H9 (cell line): ENCODE measurements around the gene C1QTNF2. TPM values are rescaled to one million over a fixed set of nuclear protein-coding genes. Genes with fewer than 3 reads are reported as not detected.

Experiments
- DNase-seq: peaks from one replicate; pipeline ENCODE4 v3.0.0-alpha.2; 2017
- H2AFZ ChIP-seq: one replicate; pipeline ENCODE4 v1.6.1; 2013; ENCODE audit warnings: mild to moderate bottlenecking, low read length, control low read depth, moderate library complexity
- H2AK5ac ChIP-seq: 2 replicates; pipeline ENCODE4 v1.6.1; 2013; ENCODE audit warnings: low read length, control low read depth, mixed read lengths; ENCODE audit not compliant: insufficient read length
- H2BK120ac ChIP-seq: one replicate; pipeline ENCODE4 v1.6.1; 2013; ENCODE audit warnings: low read depth, mild to moderate bottlenecking, low read length, control low read depth, inconsistent platforms; ENCODE audit not compliant: poor library complexity, severe bottlenecking
- H2BK12ac ChIP-seq: 2 replicates; pipeline ENCODE4 v1.6.1; 2013; ENCODE audit warnings: low read length, control low read depth, mixed read lengths, low read depth; ENCODE audit not compliant: insufficient read length
- H2BK15ac ChIP-seq: 2 replicates; pipeline ENCODE4 v1.6.1; 2013; ENCODE audit warnings: low read depth, low read length, control low read depth
- H2BK20ac ChIP-seq: one replicate; pipeline ENCODE4 v1.6.1; 2013; ENCODE audit warnings: low read depth, mild to moderate bottlenecking, low read length, control low read depth, inconsistent platforms; ENCODE audit not compliant: poor library complexity, severe bottlenecking
- H2BK5ac ChIP-seq: 2 replicates; pipeline ENCODE4 v1.6.1; 2013; ENCODE audit warnings: low read length, control low read depth, mixed read lengths; ENCODE audit not compliant: insufficient read length
- H3K14ac ChIP-seq: 2 replicates; pipeline ENCODE4 v1.6.1; 2013; ENCODE audit warnings: low read length, control low read depth; ENCODE audit not compliant: insufficient read depth
- H3K18ac ChIP-seq: 2 replicates; pipeline ENCODE4 v1.6.1; 2013; ENCODE audit warnings: low read depth, mild to moderate bottlenecking, mixed read lengths, low read length, control low read depth; ENCODE audit not compliant: insufficient read length
- H3K23ac ChIP-seq: 2 replicates; pipeline ENCODE4 v1.6.1; 2013; ENCODE audit warnings: low read length, control low read depth, mixed read lengths, low read depth; ENCODE audit not compliant: insufficient read length
- H3K23me2 ChIP-seq: 2 replicates; pipeline ENCODE4 v1.6.1; 2013; ENCODE audit warnings: low read depth, mild to moderate bottlenecking, mixed read lengths, low read length, control low read depth; ENCODE audit not compliant: insufficient read length, poor library complexity, severe bottlenecking
- H3K27ac ChIP-seq: 2 replicates; pipeline ENCODE4 v1.5.1; 2013; ENCODE audit warnings: low read length, control low read depth, mixed read lengths, low read depth; ENCODE audit not compliant: insufficient read length
- H3K27me3 ChIP-seq: 2 replicates; pipeline ENCODE4 v1.6.1; 2013; ENCODE audit warnings: low read length, control low read depth, inconsistent platforms; ENCODE audit not compliant: insufficient read depth
- H3K4ac ChIP-seq: 2 replicates; pipeline ENCODE4 v1.6.1; 2013; ENCODE audit warnings: low read depth, mild to moderate bottlenecking, control low read depth, inconsistent platforms, low read length, moderate library complexity
- H3K4me1 ChIP-seq: 2 replicates; pipeline ENCODE4 v1.6.1; 2013; ENCODE audit warnings: low read length, control low read depth, inconsistent platforms; ENCODE audit not compliant: insufficient read depth
- H3K4me2 ChIP-seq: 2 replicates; pipeline ENCODE4 v1.6.1; 2013; ENCODE audit warnings: low read length, control low read depth, mixed read lengths; ENCODE audit not compliant: insufficient read length, insufficient read depth
- H3K56ac ChIP-seq: 2 replicates; pipeline ENCODE4 v1.6.1; 2013; ENCODE audit warnings: low read depth, mild to moderate bottlenecking, mixed read lengths, low read length, control low read depth; ENCODE audit not compliant: insufficient read length
- H3K79me1 ChIP-seq: 2 replicates; pipeline ENCODE4 v1.6.1; 2013; ENCODE audit warnings: low read depth, mild to moderate bottlenecking, moderate library complexity, low read length, control low read depth, inconsistent platforms; ENCODE audit not compliant: insufficient read depth, poor library complexity, severe bottlenecking
- H3K79me2 ChIP-seq: 2 replicates; pipeline ENCODE4 v1.6.1; 2013; ENCODE audit warnings: low read length, control low read depth, inconsistent platforms; ENCODE audit not compliant: insufficient read depth
- H3K9ac ChIP-seq: 2 replicates; pipeline ENCODE4 v1.6.1; 2013; ENCODE audit warnings: low read length, control low read depth, mixed read lengths; ENCODE audit not compliant: insufficient read length; ENCODE audit errors: extremely low read depth
- H3K9me3 ChIP-seq: one replicate; pipeline ENCODE4 v1.6.1; 2013; ENCODE audit warnings: low read depth, low read length, inconsistent platforms; ENCODE audit not compliant: control insufficient read depth
- H3T11ph ChIP-seq: one replicate; pipeline ENCODE4 v1.6.1; 2013; ENCODE audit warnings: mild to moderate bottlenecking, low read length, control low read depth, inconsistent platforms
- H4K20me1 ChIP-seq: one replicate; pipeline ENCODE4 v1.6.1; 2013; ENCODE audit not compliant: control insufficient read depth, insufficient read length, insufficient read depth
- H4K5ac ChIP-seq: 2 replicates; pipeline ENCODE4 v1.6.1; 2013; ENCODE audit warnings: low read depth, mild to moderate bottlenecking, mixed read lengths, low read length, control low read depth; ENCODE audit not compliant: insufficient read length
- H4K8ac ChIP-seq: replicated peaks from 2 replicates; pipeline ENCODE4 v1.6.1; 2013; ENCODE audit warnings: low read length, control low read depth, mixed read lengths, low read depth; ENCODE audit not compliant: insufficient read length
- H4K91ac ChIP-seq: 2 replicates; pipeline ENCODE4 v1.6.1; 2013; ENCODE audit warnings: low read depth, mild to moderate bottlenecking, moderate library complexity, mixed read lengths, low read length, control low read depth; ENCODE audit not compliant: insufficient read length
- H3K27ac Mint-ChIP-seq, 3 experiments: 2 replicates in 2 of 3; 3 replicates in 1 of 3; pipeline ENCODE4 v1.8.0; 2020 to 2021; ENCODE audit warnings: mixed read lengths in 3 of 3, mild to moderate bottlenecking in 1 of 3, moderate library complexity in 1 of 3
- H3K27me3 Mint-ChIP-seq: 2 replicates; pipeline ENCODE4 v1.8.0; 2021; ENCODE audit warnings: low read depth, mild to moderate bottlenecking, moderate library complexity, mixed read lengths
- H3K36me3 Mint-ChIP-seq, 3 experiments: 2 replicates in 2 of 3; 3 replicates in 1 of 3; pipeline ENCODE4 v1.8.0; 2020 to 2021; ENCODE audit warnings: low read depth in 3 of 3, mixed read lengths in 3 of 3; ENCODE audit not compliant: insufficient read depth in 1 of 3
- H3K4me1 Mint-ChIP-seq, 2 experiments: 2 replicates each; pipeline ENCODE4 v1.8.0; 2020; ENCODE audit warnings: mixed read lengths in 2 of 2
- H3K4me3 Mint-ChIP-seq, 2 experiments: 2 replicates in 1 of 2; 3 replicates in 1 of 2; pipeline ENCODE4 v1.8.0; 2020 to 2021; ENCODE audit warnings: mild to moderate bottlenecking in 2 of 2, mixed read lengths in 2 of 2, moderate library complexity in 1 of 2
- H3K9me3 Mint-ChIP-seq, 2 experiments: 2 replicates in 1 of 2; 3 replicates in 1 of 2; pipeline ENCODE4 v1.8.0; 2020; ENCODE audit warnings: mild to moderate bottlenecking in 2 of 2, mixed read lengths in 2 of 2, moderate library complexity in 1 of 2
- WGBS: extraction: QIAGEN DNeasy Blood & Tissue Kit; methylation state at CpG from one replicate; pipeline ENCODE4 v1.1.7; 2013; ENCODE audit warnings: missing lambda C conversion rate, low lambda C conversion rate, mixed read lengths; ENCODE audit not compliant: insufficient read length; ENCODE audit errors: extremely low coverage; 5-methylcytosine and 5-hydroxymethylcytosine counted together
- total RNA-seq: library from RNA; stranded (reverse); gene quantifications from 2 replicates; pipeline ENCODE4 v1.2.1, GENCODE V29; 2021
- TF ChIP-seq, protein P1 (sequence below): fragments of 200-600 bp; sonication (generic); conservative IDR thresholded peaks from 3 replicates; pipeline ENCODE4 v1.8.0; 2021; ENCODE audit warnings: antibody characterized with exemption, mild to moderate bottlenecking

The C1QTNF2 gene
- total RNA-seq, 1 experiment from 2014 or later: 0.59 TPM

DNA sequence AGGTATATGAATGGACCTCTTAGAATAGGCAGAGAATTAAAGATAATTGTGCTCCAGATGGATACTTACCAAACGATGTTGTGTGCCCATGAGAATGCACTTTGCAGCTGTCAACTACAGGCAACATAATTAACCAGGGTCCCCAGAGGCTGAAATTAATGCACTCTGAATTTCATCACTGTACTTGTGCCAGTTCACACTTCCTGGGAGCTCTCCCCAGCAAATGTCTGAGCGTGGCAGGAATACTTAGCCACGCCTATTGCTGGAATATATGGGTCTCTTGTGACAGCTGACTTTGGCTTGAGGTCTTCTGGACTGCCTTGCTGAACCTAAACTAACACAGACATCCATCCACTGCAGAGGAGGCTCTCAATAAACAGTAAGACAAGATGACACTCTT is 11.9 kb upstream of the C1QTNF2 start:
- Histone ChIP-seq H4K91ac (no peak overlapping the region), H2BK12ac (no peak overlapping the region), H3K79me2 (no peaks in the 10 kb centered on the region), H3K9me3 (no peaks in the 10 kb centered on the region), H2BK15ac (no peak overlapping the region), H3K4me2 (no peak overlapping the region), H3K23me2 (no peaks in the 10 kb centered on the region), H3K9ac (no peak overlapping the region), H4K5ac (no peak overlapping the region), H2AFZ (no peak overlapping the region), H2AK5ac (no peak overlapping the region), H3K23ac (no peak overlapping the region), H4K8ac (no peak overlapping the region), H3K4me1 (no peaks in the 10 kb centered on the region), H3K79me1 (no peaks in the 10 kb centered on the region), H3T11ph (no peak overlapping the region), H2BK5ac (no peak overlapping the region), H3K14ac (no peak overlapping the region), H2BK20ac (no peak overlapping the region), H3K18ac (no peak overlapping the region), H3K27me3 (no peaks in the 10 kb centered on the region), H3K56ac (no peak overlapping the region), H2BK120ac (no peak overlapping the region), H3K4ac (no peak overlapping the region), H4K20me1 (no peaks in the 10 kb centered on the region), H3K27ac (no peak overlapping the region)
- Mint-ChIP-seq H3K9me3 (peaks cover 3% of the 10 kb centered on the region in 2 experiments; a peak in 4 of 5 replicates), H3K4me1 (peaks cover 11% of the 10 kb centered on the region in 2 experiments), H3K27ac (no peak overlapping the region), H3K36me3 (peaks cover 0 to 3% (median 0%) of the 10 kb centered on the region in 3 experiments; a peak in 2 of 7 replicates), H3K27me3 (no peaks in the 10 kb centered on the region; the same call in none of the 2 replicates), H3K4me3 (no peak overlapping the region)
- DNase-seq: no peak
- no CpG with 5 or more reads among the region's 3 CpGs for WGBS
- TF ChIP-seq, protein P1, sequence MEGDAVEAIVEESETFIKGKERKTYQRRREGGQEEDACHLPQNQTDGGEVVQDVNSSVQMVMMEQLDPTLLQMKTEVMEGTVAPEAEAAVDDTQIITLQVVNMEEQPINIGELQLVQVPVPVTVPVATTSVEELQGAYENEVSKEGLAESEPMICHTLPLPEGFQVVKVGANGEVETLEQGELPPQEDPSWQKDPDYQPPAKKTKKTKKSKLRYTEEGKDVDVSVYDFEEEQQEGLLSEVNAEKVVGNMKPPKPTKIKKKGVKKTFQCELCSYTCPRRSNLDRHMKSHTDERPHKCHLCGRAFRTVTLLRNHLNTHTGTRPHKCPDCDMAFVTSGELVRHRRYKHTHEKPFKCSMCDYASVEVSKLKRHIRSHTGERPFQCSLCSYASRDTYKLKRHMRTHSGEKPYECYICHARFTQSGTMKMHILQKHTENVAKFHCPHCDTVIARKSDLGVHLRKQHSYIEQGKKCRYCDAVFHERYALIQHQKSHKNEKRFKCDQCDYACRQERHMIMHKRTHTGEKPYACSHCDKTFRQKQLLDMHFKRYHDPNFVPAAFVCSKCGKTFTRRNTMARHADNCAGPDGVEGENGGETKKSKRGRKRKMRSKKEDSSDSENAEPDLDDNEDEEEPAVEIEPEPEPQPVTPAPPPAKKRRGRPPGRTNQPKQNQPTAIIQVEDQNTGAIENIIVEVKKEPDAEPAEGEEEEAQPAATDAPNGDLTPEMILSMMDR: no peak
